K562 (cell line): Measurements from ENCODE around the gene DYNC2I2. TPM values are rescaled to one million over a fixed set of nuclear protein-coding genes. Genes with fewer than 3 reads are reported as not detected.

ENCODE experiments used
- ATAC-seq: fragments of 200-7000 bp; cut with Tn5 transposase; 3 replicates; pipeline ENCODE4 v1.9.1; 2020; ENCODE audit warnings: moderate library complexity
- BruUV-seq: library from RNA; stranded (reverse); fragments of 400-500 nt; replicated peaks from 2 replicates; lab custom pipeline; 2021; lab: Mats Ljungman, UMichigan
- CTCF ChIA-PET: fragments of 300-600 bp; formaldehyde crosslinking; extraction: SDS; loops from one replicate; lab custom pipeline; 2021; ENCODE audit warnings: low intra/inter-chr PET ratio; lab: Yijun Ruan, JAX
- POLR2A ChIA-PET: fragments of 300-600, 350-650 bp; sonication (Branson Sonifier 250); formaldehyde crosslinking; extraction: SDS; loops from one replicate; lab custom pipeline; 2021; ENCODE audit warnings: antibody characterized with exemption, inconsistent platforms; lab: Yijun Ruan, JAX
- DNase-seq, 4 experiments: peaks; one replicate each; pipeline versions ENCODE4 v3.0.0 to v3.0.0-alpha.2; 2011 to 2018; ENCODE audit warnings: low spot score in 3 of 4, mixed read lengths in 3 of 4; ENCODE audit errors: extremely low read depth in 1 of 4
- FAIRE-seq: peaks from 2 replicates; lab custom pipeline; 2011; peaks lifted over from hg19 to GRCh38; lab: Jason Lieb, UNC
- H2AFZ ChIP-seq: 2 replicates; pipeline ENCODE4 v1.6.0; 2011; ENCODE audit warnings: low read depth, low read length, control low read depth, inconsistent platforms
- H3K27ac ChIP-seq: fragments of 200-600 bp; 3 replicates; pipeline ENCODE4 v1.8.0; 2011; ENCODE audit warnings: low read depth, mild to moderate bottlenecking, control low read depth, inconsistent platforms, low read length, moderate library complexity, mixed read lengths; ENCODE audit errors: extremely low read depth
- H3K27me3 ChIP-seq, 2 experiments: fragments of 300-600 bp in 1 of 2; 2 replicates in 1 of 2; 3 replicates in 1 of 2; pipeline versions ENCODE4 v1.6.0 to v1.8.0; 2011; ENCODE audit warnings: inconsistent platforms in 2 of 2, low read length in 2 of 2, mild to moderate bottlenecking in 1 of 2, mixed read lengths in 1 of 2, moderate library complexity in 1 of 2; ENCODE audit not compliant: control insufficient read depth in 2 of 2, insufficient read depth in 2 of 2
- H3K36me3 ChIP-seq: fragments of 300-600 bp; 3 replicates; pipeline ENCODE4 v1.8.0; 2011; ENCODE audit warnings: mild to moderate bottlenecking, low read length, inconsistent platforms; ENCODE audit not compliant: control insufficient read depth, insufficient read depth
- H3K4me1 ChIP-seq, 2 experiments: fragments of 200-600 bp in 1 of 2; replicated peaks in 1 of 2; 2 replicates in 1 of 2; 3 replicates in 1 of 2; pipeline versions ENCODE4 v1.5.1 to v1.8.0; 2011; ENCODE audit warnings: inconsistent platforms in 2 of 2, low read length in 2 of 2, mild to moderate bottlenecking in 1 of 2, mixed read lengths in 1 of 2, moderate library complexity in 1 of 2; ENCODE audit not compliant: control insufficient read depth in 2 of 2, insufficient read depth in 2 of 2
- H3K4me2 ChIP-seq: 2 replicates; pipeline ENCODE4 v1.6.1; 2011; ENCODE audit warnings: low read length, control low read depth, inconsistent platforms, mixed read lengths; ENCODE audit not compliant: insufficient read depth
- H3K4me3 ChIP-seq: fragments of 200-600 bp; sonication (generic), shearing (Covaris generic); 2 replicates; pipeline ENCODE4 v1.5.1; 2016; ENCODE audit warnings: control low read depth, inconsistent platforms
- H3K79me2 ChIP-seq: fragments of 200-600 bp; 3 replicates; pipeline ENCODE4 v1.8.0; 2011; ENCODE audit warnings: low read length, inconsistent platforms; ENCODE audit not compliant: control insufficient read depth, insufficient read depth
- H3K9ac ChIP-seq, 2 experiments: 2 replicates each; pipeline versions ENCODE4 v1.6.0 to v1.6.1; 2011; ENCODE audit warnings: low read depth in 2 of 2, low read length in 2 of 2, control low read depth in 1 of 2, inconsistent platforms in 1 of 2, mild to moderate bottlenecking in 1 of 2, mixed read lengths in 1 of 2; ENCODE audit not compliant: insufficient read depth in 1 of 2
- H3K9me1 ChIP-seq: one replicate; pipeline ENCODE4 v1.6.0; 2011; ENCODE audit warnings: inconsistent platforms, mild to moderate bottlenecking, low read length, moderate library complexity; ENCODE audit not compliant: control insufficient read depth, insufficient read depth
- H3K9me3 ChIP-seq: replicated peaks from 2 replicates; pipeline ENCODE4 v1.5.1; 2011; ENCODE audit warnings: low read depth, low read length, inconsistent platforms; ENCODE audit not compliant: control insufficient read depth, insufficient read depth
- H4K20me1 ChIP-seq: replicated peaks from 2 replicates; pipeline ENCODE4 v1.6.1; 2011; ENCODE audit warnings: low read length, inconsistent platforms, mixed read lengths; ENCODE audit not compliant: control insufficient read depth, insufficient read depth
- E2F3 ChIP-seq: fragments of 250-450 bp; sonication (Bioruptor Pico); IDR thresholded peaks from 2 replicates; pipeline ENCODE4 v1.4.0; 2020; ENCODE audit warnings: mild to moderate bottlenecking
- FIP1L1 ChIP-seq: fragments of 200-400 bp; formaldehyde crosslinking; IDR thresholded peaks from 2 replicates; pipeline ENCODE4 v1.6.1; 2018; ENCODE audit warnings: mild to moderate bottlenecking, low read depth, low read length; ENCODE audit not compliant: poor library complexity, severe bottlenecking
- NEUROD1 ChIP-seq: fragments of 150-350 bp; IDR thresholded peaks from 2 replicates; pipeline ENCODE4 v1.6.1; 2014; ENCODE audit warnings: borderline replicate concordance, low read length, low read depth; ENCODE audit not compliant: partially characterized antibody
- PRDM10 ChIP-seq: fragments of 450-650 bp; IDR thresholded peaks from 2 replicates; pipeline ENCODE4 v1.6.1; 2018; ENCODE audit not compliant: partially characterized antibody
- PREB ChIP-seq: sonication (generic); formaldehyde crosslinking; IDR thresholded peaks from 2 replicates; pipeline ENCODE4 v1.8.1; 2023; ENCODE audit warnings: mild to moderate bottlenecking, missing genetic modification reagents
- RBM22 ChIP-seq: fragments of 200-400 bp; formaldehyde crosslinking; IDR thresholded peaks from 2 replicates; pipeline ENCODE4 v1.6.1; 2018; ENCODE audit warnings: low read length, low read depth; ENCODE audit not compliant: poor library complexity, severe bottlenecking
- RFX7 ChIP-seq: fragments of 250-450 bp; sonication (Bioruptor Pico); IDR thresholded peaks from 2 replicates; pipeline ENCODE4 v1.5.1; 2021; ENCODE audit warnings: mild to moderate bottlenecking
- SMC3 ChIP-seq: conservative IDR thresholded peaks from 2 replicates; pipeline ENCODE4 v1.6.1; 2011; ENCODE audit warnings: low read depth, low read length, improper control_type of control experiment; ENCODE audit not compliant: insufficient read depth
- WGBS: fragments of 100-300 bp; shearing (Covaris generic); methylation state at CpG from one replicate; pipeline ENCODE4 v1.1.6; 2016; ENCODE audit warnings: low coverage, mixed read lengths; ENCODE audit not compliant: insufficient coverage; ENCODE audit errors: missing lambda C conversion rate; 5-methylcytosine and 5-hydroxymethylcytosine counted together
- in situ Hi-C: fragments of 300-500 bp; cut with MboI; formaldehyde crosslinking; loops from 4 replicates; pipeline ENCODE4 v1.15.0; 2018; ENCODE audit warnings: inconsistent platforms, mixed read lengths
- intact Hi-C: fragments of 100-400 bp; cut with micrococcal nuclease; formaldehyde crosslinking; loops from 2 replicates; pipeline ENCODE4 v1.14.2; 2022
- polyA plus RNA-seq, 8 experiments: library from polyadenylated mRNA; depleted of rRNA in 4 of 8; stranded (reverse) in 5 of 8; unstranded in 3 of 8; fragments of >200 nt; fragmentation: Nextera tagmentation in 2 of 8; fragmentation: Illumina TruSeq in 1 of 8; extraction: Ambion mirVana in 2 of 8; extraction: Trizol in 1 of 8; gene quantifications; 2 replicates each; pipeline versions ENCODE4 v1.2.1 to v1.2.3, GENCODE V29; 2011 to 2014; ENCODE audit warnings: inconsistent platforms in 1 of 8, missing spikeins in 1 of 8
- total RNA-seq, 7 experiments: library from RNA; depleted of rRNA in 6 of 7; stranded (reverse); fragments of >200 nt in 6 of 7; fragmentation: Illumina TruSeq in 2 of 7; extraction: Trizol in 2 of 7; gene quantifications; 2 replicates each; pipeline versions ENCODE4 v1.2.1 to v1.2.3, GENCODE V29; 2011 to 2021; ENCODE audit warnings: low replicate concordance in 1 of 7

DYNC2I2 gene
- total and polyA plus RNA-seq, 9 of the 15 experiments (the other 6 are each of a cell fraction or from before 2014, with no cell fraction given): 1.5 to 249 (median 70.0) TPM

DNA sequence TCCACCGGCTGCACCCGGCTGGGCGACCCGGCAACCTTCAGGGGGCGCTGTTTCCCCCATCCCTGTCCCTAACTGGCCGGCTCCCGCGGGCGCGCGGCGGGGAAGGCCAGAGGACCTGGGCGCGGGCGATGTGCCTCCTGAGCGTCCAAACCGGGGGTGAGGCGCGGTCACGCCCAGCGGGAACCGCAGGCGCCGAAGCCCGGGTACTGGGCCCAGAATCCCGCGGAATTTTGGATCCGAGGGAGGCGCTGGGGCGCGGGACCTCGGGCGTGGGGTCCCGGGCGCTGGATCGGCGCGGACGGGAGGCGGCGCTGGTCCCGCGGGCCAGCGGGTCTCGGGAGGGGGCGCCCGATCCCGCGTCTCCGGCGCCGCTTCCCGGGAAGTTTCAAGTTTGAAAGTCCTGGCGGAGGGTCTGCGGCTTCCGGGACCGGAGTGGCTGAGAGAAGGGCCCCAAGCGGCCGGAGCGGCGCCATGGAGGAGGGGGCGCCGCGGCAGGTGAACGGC lies 45.9 kb upstream of the DYNC2I2 start, which contains the start of gene PKN3:
Gene PKN3 (plus strand): TSS at position 59 of the 504 bp plus-strand sequence. CDS start 413 bp downstream, at position 472.
- Histone ChIP-seq H3K4me1 (peaks cover 9 to 43% of the 10 kb centered on the region in 2 experiments), H3K27me3 (no peaks in the 10 kb centered on the region), H3K4me3 (peak within 1 kb of the TSS; percentile 69), H3K9me3 (no peaks in the 10 kb centered on the region), H3K9ac (peak within 1 kb of the TSS; percentile 87 to 96), H3K9me1 (no peaks in the 10 kb centered on the region), H3K4me2 (peak within 1 kb of the TSS; percentile 82), H2AFZ (peak within 1 kb of the TSS; percentile 93), H3K36me3 (peaks cover 41% of the 10 kb centered on the region; the same call in 2 of the 3 replicates), H3K79me2 (peaks cover 24% of the 10 kb centered on the region), H3K27ac (peak within 1 kb of the TSS; percentile 71), H4K20me1 (no peaks in the 10 kb centered on the region)
- ATAC-seq (peak; percentile 91), FAIRE-seq (no peak), DNase-seq (peak; percentile 90 to 97 (median 92))
- in situ Hi-C loops: no loop called here
- intact Hi-C loops: loop anchor here (5.0 kb wide), 1 partner anchor 55 kb away; no protein-coding TSS in a partner anchor
- POLR2A ChIA-PET: interaction anchor here (0.5 to 3.1 kb wide), 11 partner anchors 9 to 1852 kb away, joined by 3 to 65 read pairs (median 3); partner anchors contain the start of gene ZDHHC12
- BruUV-seq: no TSS peak
- WGBS: 1% methylated on average over 35 of the region's 65 CpGs
- CTCF ChIA-PET: interaction anchor here (0.6 to 0.9 kb wide), 5 partner anchors 69 to 436 kb away, joined by 3 to 5 read pairs (median 3); no protein-coding TSS in a partner anchor
- peak; percentile 37 for TF ChIP-seq SMC3
- peak; percentile 37 for TF ChIP-seq PRDM10
- TF ChIP-seq RBM22: peak; percentile 40
- no peak for TF ChIP-seq RFX7 (CRISPR knock-in tag)
- peak; percentile 41; the same call in 1 of the 2 replicates for TF ChIP-seq E2F3 (CRISPR knock-in tag)
- peak; percentile 55 for TF ChIP-seq NEUROD1
- TF ChIP-seq PREB (CRISPR knock-in tag): no peak
- peak; percentile 53 for TF ChIP-seq FIP1L1
